Measurements from ENCODE around the gene FRMPD4.

FRMPD4 gene

DNA sequence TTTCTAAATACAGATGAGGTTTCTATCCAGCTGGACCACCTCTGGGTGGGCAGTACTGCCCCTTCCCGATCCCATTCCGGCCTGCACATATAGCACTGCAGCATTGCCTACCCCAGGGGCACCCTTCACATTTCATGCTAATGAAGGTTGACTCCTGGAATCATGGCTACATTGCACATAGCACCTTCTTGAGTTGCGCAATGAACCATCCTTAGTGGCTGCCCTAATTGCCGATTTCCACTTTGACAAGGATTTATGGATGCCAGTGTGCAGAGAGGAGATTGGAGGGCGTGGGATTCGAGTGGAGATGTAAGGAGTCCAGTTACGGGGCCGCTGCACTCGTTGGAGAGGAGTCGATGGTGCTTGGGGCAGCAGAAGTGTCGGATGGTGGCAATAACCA is 229.0 kb downstream of the FRMPD4 start:
- DNase-seq (ENCODE audit: low spot score), result no peak

DNA sequence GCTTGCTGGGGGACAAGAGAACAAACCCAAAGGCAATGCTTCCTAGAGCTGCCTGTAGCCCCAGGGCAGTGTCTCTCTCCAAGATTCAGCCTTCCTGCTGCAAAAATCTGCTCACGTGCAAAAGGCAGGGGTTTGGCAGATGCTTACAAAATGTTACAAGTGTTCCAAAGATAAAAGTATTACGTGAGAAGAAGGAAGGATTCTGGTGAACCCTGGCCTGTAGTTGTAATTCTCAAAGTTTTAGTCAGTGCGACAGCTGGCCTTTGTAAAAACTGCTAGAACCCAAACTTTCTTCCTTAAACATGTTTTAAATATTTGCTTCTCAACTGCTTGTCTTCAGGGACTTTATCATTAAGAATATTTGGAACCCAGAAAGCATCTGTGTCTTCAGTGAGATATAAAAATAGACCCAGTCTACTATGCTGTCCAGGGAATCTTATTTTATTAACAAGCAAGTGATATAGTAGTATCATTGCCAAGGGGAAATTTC is 232.3 kb downstream of the FRMPD4 start:
- DNase-seq (ENCODE audit: low spot score), result no peak

DNA sequence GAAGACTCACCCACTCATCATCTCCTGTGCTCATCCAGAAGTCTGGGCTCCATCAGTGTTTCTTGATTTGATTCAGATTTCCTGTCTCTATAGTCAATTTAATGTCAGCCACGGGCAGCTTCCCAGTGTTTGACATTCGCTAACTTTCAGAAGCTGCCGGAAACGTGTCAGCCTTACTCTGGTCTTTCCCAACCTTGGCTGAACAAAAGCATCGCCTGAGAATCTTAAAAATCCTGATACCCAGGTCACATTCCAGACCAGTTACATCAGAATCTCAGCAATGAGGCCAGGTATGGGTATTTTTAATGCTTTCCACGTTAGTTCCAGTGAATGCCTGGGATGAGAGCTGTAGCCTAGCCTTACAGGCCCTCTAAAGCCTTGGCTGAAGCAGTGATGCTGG is 233.8 kb downstream of the FRMPD4 start:
- DNase-seq (ENCODE audit: low spot score), result no peak

DNA sequence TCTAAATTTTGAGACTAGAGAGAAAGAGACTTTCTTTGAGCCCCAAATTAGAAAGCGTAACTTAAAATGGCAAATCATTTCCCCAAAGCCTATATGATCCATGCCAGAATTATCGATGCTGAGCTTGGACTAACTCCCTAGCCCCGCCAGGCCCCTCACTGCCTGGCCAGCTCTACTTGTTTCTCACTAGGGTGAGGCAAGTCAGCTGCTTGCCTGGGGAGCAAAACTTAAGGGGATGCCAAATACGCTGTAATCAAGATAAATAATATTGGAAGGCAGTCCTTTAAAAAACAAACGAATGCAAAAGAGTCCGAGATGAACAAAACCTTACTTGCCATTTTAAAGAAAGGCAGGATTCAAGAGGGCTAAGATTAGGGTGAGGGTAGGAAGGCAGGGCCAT is 236.0 kb downstream of the FRMPD4 start:
- no peak for DNase-seq (ENCODE audit: low spot score)

DNA sequence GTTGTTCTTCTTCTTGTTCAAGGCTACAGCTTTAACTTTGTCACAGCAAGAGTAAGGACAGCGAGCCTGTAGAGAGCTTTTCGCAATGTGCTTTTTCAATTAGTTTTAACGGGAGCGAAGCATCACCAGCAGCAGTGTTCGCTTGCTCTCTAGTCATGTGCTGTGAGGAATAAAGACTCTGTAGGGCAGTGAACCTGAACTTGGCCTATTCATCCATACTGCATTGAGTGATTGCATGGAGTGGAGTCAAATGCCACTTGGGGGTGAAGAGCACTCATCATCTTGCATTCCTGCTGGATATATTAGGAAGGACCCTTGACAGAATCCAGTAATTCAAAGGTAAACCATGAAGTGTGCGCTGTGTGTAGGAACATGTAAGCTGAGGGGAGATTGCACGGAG is 240.0 kb downstream of the FRMPD4 start:
- no peak for DNase-seq (ENCODE audit: low spot score)

DNA sequence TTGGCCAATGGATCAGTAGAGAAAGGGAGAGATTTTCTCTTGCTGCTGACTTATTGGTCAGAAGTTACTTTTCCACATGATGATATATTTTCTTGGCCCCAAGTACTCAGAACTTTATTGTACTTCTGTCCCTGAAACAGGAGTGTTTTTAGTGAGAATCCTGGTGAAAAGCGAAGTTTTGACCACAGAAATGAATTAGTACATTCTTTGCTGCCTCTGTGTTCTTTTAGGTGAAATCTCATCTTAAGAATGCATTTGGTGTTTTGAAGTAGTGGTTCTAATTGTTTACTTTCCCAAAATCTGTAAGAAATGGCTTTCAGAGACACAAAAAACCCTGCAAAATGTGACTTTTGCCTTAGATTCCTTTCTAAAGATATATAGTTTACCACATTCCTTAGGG is 240.4 kb downstream of the FRMPD4 start:
- DNase-seq (ENCODE audit: low spot score), result no peak

DNA sequence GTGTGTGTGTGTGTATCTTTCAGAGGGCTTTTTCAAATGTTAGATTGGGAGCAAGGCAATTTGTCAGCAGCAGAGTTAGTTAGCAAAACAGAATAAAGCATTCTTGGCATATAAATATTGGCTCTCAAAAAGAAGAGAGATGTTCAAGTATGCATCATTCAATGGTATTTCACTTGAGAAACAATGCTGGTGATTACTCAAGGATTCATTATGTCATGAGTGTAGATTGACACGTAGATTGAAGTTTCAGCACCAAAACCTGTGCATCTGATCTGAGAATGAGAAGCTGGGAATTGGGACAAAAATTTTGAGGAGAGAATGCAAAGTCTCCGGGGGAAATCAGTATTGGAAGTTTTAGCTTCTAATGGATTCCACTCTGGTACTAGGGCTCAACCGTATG is 241.4 kb downstream of the FRMPD4 start:
- no peak for DNase-seq (ENCODE audit: low spot score)

DNA sequence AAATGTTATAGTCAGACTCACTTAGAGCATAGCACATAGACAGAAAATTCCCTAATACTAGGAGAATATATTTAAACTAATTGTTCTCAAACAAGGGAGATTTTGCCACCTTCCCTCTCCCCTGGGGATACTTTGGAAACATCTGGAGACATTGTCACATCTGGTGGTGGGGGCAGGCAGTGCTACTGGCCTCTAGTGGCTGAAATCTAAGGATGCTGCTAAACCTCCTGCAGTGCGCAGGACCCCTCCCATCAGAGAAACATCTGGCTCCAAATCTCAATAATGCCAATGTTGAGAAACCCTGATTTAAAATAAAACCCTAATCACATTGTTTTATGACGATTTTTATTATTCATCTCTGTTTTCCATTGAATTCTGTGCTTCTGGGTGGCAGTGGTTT is 244.9 kb downstream of the FRMPD4 start:
- no peak for DNase-seq (ENCODE audit: low spot score)

DNA sequence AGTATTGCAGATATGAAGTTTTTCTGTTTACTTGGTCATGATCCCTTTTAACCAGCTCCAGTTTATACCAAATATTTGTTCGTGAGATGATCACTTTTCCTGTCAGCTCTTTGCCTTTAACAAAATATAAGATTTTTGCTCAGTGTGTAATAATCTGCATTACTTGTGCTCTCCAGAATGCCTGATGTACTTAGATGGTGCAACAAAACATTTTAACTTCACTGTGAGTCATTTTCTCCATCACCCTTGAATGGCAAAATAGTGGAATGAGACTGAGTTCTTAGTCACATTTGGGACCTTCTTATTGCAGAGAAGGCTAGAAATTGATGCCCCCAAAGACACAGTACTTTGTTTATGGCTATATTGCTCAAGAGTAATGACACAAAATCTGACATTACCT is 252.0 kb downstream of the FRMPD4 start:
- DNase-seq (ENCODE audit: low spot score), result no peak

DNA sequence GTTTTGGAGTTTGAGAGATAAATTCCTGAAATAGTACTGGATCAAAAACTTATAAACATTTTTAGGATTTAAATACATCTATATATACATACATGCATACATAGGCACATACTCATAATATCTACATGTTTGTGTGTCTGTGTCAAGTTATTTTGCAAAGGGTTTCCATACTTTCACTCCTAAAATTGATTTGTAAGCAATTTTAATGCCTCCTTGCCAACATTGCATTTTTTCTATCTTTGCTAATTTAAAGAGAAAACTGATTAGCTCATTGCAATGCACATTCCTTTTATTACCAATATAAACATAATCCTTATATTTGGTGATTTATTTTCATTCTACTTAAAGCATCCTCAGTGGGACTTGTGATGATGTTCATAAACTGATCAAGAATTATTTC is 258.3 kb downstream of the FRMPD4 start:
- DNase-seq (ENCODE audit: low spot score), result no peak

DNA sequence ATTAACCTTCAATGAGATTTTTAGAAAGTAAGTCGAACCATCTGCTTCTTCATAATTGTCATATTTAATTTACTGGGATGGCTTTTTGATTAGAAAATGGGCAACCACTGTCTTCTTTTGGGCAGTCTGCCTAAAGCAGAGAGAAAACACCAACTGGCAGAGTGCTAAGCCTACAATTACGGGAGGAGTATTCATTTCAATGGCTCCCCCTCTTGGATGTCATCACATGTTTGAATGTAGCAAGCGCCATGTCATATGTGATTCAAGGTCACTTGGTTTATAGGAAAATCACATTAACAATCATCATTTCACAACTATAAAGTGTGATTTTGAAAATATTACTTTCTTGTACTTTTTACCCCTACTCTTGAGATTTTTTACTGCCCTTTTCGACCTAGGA is 261.9 kb downstream of the FRMPD4 start:
- no peak for DNase-seq (ENCODE audit: low spot score)

DNA sequence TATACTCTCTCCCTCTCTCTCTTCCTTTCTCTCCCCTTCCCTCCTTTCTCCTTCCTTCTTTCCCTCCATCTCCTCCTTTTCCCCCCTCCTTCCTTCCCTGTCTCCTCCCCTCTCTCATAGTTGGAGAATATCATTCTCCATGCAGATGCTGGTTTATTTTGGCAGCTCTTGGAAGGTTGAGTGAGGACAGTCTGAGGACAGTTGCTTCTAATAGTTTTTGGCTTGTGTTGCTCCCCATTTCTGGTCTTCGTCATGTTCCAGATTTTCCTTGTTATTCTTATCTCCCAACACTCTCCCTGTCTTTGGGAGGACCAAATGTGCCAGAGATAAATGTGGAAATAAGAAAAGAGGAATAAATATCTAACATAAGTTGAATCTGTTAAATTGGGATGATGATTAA is 263.0 kb downstream of the FRMPD4 start:
- DNase-seq (ENCODE audit: low spot score), result no peak

DNA sequence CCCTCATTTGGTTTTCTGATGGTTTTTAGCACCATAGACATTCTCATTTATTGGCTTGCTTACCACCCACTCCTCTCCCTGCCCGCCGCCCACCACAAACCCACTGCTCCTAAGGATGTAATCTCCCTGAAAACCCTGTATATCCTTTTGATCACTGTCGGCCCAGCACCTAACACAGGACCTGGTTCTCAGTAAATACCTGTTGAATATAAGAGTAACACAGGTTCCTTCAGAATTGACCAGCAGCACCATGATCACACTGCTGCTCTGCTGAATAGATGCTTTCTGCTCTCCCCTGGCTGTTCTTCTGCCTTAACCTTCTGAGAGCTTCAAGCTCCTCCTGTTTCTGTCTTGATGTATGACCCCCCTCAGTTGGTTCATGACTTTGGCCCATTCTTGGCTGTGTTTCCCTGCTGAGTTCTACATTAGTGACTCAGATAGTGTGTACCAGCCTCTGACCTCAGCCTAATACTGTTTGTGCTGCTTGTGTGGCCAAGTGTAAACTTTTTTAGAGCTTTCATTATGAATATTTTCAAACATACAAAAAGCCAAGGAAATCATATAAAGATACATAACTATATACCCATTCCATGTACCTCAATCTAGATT is 265.3 kb downstream of the FRMPD4 start:
- no peak for DNase-seq (ENCODE audit: low spot score)

DNA sequence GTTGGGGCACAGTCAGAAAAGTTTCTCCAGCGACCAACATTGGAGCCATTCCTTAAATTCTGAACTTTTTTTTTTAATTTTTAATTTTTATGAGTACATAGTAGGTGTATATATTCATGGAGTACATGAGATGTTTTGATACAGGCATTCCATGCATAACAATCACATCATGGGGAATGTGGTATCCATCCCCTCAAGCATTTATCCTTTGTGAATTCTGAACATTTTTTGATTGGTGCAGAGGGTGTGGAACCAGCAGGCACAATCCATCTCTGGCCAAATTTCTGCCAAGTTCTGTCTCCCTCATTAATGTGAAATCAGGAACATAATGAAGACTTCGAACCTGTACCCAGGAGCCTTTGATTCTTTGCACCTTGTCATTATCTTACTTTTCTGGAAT is 267.0 kb downstream of the FRMPD4 start:
- no peak for DNase-seq (ENCODE audit: low spot score)

DNA sequence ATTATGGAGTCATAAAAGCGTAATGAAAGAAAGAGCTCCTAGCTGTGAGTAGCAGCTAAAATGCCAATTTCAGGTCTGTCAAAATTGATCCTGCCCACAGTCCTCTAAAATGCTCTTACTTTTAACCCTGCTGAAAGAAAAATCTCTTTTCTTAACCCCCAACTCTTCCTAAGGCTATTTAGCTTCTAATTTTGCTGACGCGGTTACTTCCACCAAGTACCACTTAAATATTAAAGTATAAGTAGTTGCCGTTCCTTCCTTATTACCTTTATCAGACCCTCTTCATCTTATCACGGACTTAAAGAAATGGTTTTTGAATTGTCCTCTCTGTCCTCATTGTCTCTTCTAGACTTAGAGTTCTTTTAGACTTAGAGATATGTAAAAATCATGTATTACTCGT is 272.2 kb downstream of the FRMPD4 start:
- no peak for DNase-seq (ENCODE audit: low spot score)

DNA sequence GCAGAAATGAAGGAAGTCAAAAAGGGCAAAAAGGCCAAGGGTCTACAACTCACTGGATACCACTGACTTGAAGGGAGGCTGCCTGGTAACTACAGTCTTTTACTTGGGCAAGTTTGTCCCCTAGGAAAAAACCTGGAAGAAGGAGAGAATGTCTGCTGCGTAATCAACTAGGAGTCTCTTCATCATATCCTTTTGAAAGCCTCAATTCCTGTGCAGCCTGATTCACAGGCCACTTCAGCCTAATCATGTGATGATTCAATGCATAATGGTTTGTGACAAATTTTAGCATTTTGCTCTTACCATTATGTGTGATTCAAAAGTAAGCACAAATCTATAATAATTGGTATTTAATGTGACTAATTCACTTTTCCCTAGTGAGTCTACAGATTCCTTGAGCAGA is 273.6 kb downstream of the FRMPD4 start:
- no peak for DNase-seq (ENCODE audit: low spot score)

DNA sequence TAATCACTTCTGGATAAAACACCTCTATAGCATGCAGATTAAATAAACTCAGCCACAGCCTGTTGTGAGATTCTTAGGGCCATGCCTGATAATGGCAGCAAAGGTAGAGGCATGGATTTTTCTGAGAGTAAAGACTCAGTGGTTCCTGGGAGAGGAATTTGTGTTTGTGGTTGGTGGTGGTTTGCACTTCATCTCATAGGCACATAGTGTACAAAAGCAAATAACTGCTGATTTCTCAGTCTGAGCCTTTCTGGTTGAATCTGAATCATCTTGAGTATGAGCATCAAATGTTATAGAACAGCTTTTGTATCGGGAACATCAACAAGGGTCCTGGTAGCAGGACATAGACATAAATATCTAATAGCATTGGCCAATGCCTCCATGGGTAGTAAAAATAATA is 274.3 kb downstream of the FRMPD4 start:
- DNase-seq (ENCODE audit: low spot score), result no peak

DNA sequence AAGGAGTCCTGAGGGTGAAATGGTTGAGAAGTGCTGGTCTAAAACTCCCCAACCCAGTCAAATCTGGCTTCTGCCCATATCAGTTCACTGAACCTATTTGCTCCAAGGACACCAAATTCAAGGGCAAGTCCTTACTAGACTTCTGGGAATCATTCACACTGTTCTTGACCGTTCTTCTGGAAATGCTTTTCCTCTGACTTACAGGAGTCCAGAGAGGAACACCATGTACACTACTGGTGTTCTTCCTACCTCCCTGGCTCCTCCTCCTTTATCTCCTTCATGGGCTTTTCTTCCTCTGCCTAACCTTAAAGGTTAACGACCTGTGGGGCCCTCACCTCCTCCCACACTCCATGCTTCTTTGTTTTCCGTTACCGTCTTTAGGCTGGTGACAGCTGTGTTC is 281.3 kb downstream of the FRMPD4 start:
- DNase-seq (ENCODE audit: low spot score), result no peak

DNA sequence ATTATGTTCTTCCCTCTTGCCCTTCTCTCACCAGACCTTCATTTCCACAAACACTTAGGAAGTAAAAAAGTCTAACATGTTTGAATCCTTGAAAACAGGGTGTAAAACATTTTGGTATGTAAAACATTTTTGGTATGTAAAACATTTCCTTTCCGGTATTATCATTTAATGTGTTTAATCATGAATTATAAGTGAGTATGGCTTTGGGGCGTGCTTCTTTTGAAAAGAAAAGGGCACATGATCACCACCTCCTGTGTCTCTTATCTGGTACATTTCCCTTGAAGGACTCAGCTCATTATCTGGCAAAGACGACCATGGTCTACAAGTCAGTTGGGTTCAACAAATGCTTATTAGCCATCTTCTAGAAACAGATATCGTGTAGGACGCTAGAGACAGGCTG is 283.6 kb downstream of the FRMPD4 start:
- DNase-seq (ENCODE audit: low spot score), result no peak

DNA sequence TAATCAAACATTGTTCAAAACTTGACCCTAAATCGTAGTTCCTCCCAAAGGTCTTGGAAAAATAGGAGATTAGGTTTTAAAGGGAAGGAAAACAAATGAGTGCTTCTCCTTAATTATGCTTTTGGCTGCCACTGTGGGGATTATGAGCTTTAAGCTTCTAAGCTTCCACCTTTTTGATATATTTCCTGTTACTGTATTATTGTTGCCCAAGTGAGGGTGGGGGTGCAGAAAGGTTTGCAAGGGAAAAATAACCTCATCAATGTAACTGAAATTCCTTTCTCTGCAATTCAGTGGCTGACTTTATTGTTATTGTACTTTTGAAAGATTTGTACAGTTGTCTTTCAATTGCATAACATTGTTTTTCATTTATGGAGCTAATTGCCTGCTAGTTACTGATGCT is 285.1 kb downstream of the FRMPD4 start:
- DNase-seq (ENCODE audit: low spot score), result no peak

DNA sequence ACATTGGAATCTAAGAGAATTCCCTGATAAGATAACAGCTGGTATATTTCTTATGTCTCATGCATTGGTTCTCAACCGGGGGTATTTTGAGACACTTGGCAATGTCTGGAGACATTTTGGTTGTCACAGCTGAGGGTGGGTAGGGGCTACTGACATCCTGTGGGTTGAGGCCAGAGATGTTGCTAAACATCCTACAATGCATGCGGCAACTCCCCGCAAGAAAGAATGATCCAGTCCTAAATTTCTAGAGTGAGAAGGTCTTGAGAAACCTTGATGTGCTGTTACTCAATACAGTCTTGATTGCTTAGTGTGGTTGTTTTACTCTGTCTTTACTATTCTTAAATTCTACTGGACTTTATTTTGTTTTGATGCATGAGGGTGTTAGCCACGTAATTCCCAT is 287.2 kb downstream of the FRMPD4 start:
- DNase-seq (ENCODE audit: low spot score), result no peak

DNA sequence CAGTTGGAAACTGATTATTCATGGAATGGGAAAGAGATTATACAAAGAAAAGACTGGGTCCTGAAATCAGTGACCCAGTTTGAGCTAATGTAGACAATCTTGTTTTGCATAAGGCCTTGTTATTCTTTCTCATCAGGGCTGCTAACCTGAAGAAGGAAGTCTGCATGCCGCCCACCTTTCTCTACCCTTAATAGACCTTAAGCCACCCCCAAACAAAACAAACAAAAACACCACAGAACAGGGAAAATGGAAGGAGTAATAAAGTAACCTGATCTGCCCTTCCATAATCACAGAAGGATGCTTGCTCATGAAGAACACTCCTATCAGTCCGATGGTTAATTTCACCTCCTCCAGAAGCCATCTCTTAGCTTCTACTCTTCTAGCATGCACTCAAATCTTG is 288.1 kb downstream of the FRMPD4 start:
- DNase-seq (ENCODE audit: low spot score), result no peak

DNA sequence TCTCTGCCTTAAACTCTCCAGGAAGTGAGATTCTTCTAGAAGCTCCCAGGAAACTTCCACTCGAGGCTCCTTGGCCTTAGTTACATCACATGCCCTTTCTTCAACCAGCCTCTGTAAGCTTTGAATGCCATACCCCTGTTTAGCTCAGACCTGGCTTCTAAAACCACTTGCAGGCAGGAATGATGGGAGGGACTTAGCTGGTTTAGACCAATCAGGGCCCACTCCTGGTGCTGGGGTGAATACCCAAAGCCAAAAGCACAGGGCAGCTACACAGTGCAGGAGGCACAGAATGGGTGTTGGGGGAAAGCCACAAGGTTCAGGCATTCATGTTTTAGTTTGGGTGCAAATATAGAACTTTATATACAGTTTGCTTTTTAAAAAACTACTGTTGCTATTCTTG is 296.2 kb downstream of the FRMPD4 start:
- DNase-seq (ENCODE audit: low spot score), result no peak

DNA sequence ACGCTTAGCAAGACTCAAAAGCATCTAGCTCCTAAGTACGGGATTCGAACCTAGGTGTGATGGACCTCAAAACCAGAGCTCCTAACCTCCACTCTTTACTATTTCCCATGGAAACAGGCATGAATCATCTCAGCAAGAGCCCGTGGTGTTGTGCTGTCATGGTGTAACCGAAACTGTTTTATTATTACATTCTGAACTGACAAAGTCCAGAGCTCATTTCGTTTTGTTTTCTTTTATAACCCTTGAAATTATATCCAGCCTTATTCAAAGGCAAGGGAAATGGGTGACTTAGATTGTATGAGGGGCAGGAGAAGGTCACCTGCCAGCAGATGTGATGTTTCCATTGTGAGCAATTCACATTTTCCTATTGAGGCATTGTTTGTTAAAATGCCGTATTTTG is 301.1 kb downstream of the FRMPD4 start:
- no peak for DNase-seq (ENCODE audit: low spot score)

DNA sequence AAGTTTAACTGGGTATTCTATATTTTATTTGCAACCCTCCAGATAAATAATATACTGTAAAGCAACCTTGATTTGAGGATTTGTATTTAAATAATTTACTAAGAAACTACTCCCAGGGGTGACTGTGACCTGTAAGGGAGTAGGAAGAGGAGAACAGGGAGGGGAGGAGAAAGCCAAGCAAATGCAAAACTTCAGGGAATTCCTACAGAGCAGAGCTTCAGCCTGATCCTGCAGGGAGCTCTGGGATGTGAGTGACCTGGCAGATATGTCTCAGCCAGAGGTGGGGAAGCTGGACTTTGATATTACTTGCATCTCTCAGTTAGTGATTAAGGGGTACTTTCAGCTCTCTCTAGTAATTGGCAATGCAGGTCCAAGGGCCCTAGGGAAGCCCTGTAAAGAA is 302.0 kb downstream of the FRMPD4 start:
- DNase-seq (ENCODE audit: low spot score), result no peak

Measured in CD4-positive, alpha-beta T cell treated with Interleukin-15 for 4 hours (primary cell).